Forelimb muscle (tissue), 1 donor: ENCODE measurements around the gene RAD21L1. TPM values are rescaled to one million over a fixed set of nuclear protein-coding genes. Genes with fewer than 3 reads are reported as not detected.

ENCODE experiments used
- DNase-seq: peaks from one replicate; pipeline ENCODE4 v3.0.0-alpha.2; 2013; ENCODE audit warnings: low read depth
- polyA plus RNA-seq: library from polyadenylated mRNA; unstranded; fragments of 120-200 nt; gene quantifications from one replicate; pipeline ENCODE4 v1.2.1, GENCODE V29; 2013; ENCODE audit not compliant: insufficient read length

Gene RAD21L1
- polyA plus RNA-seq, 1 donor, result not detected

- DNase-seq, result no peak
Observed at GRCh38 chr20:1272368-1273100, 46.7 kb downstream of the RAD21L1 start.

GRCh38 chr20:1273366-1273765 is 47.5 kb downstream of the RAD21L1 start:
- no peak for DNase-seq

GRCh38 chr20:1274485-1275311 is 48.9 kb downstream of the RAD21L1 start:
- no peak for DNase-seq

GRCh38 chr20:1275919-1276318 is 50.1 kb downstream of the RAD21L1 start:
- DNase-seq, result no peak

- no peak for DNase-seq
Observed at GRCh38 chr20:1277529-1278322, 51.9 kb downstream of the RAD21L1 start.

- DNase-seq, result no peak
Observed at GRCh38 chr20:1278993-1279392, 53.1 kb downstream of the RAD21L1 start.

- DNase-seq, result no peak
Observed at GRCh38 chr20:1280195-1281102, 54.6 kb downstream of the RAD21L1 start.

GRCh38 chr20:1281279-1282057 is 55.6 kb downstream of the RAD21L1 start:
- DNase-seq, result no peak

GRCh38 chr20:1282966-1283365 is 57.1 kb downstream of the RAD21L1 start:
- DNase-seq, result no peak

- no peak for DNase-seq
Observed at GRCh38 chr20:1283522-1284510, 58.0 kb downstream of the RAD21L1 start.

- DNase-seq, result no peak
Observed at GRCh38 chr20:1286267-1287024, 60.6 kb downstream of the RAD21L1 start.

GRCh38 chr20:1287306-1287705 is 61.5 kb downstream of the RAD21L1 start:
- no peak for DNase-seq

GRCh38 chr20:1287787-1288569 is 62.1 kb downstream of the RAD21L1 start:
- no peak for DNase-seq

- no peak for DNase-seq
Observed at GRCh38 chr20:1291191-1291741, 65.4 kb downstream of the RAD21L1 start.

GRCh38 chr20:1292620-1293019 is 66.8 kb downstream of the RAD21L1 start:
- DNase-seq, result no peak

- DNase-seq, result no peak
Observed at GRCh38 chr20:1293641-1294379, 68.0 kb downstream of the RAD21L1 start.
